Stimulated activated naive CD8-positive, alpha-beta T cell treated with anti-CD3 and anti-CD28 coated beads, Interleukin-15, Interleukin-2, amounts not matched to agents 100 ng/mL and 50 ng/mL, for 24 hours (primary cell): ENCODE results near the gene METTL24.

ENCODE experiments used
- H3K27ac Mint-ChIP-seq: one replicate; pipeline ENCODE4 v1.8.0; 2021; ENCODE audit warnings: mild to moderate bottlenecking, mixed read lengths
- H3K27me3 Mint-ChIP-seq: one replicate; pipeline ENCODE4 v1.8.0; 2021; ENCODE audit warnings: mixed read lengths
- H3K36me3 Mint-ChIP-seq: one replicate; pipeline ENCODE4 v1.8.0; 2021; ENCODE audit warnings: low read depth, mixed read lengths
- H3K4me1 Mint-ChIP-seq: one replicate; pipeline ENCODE4 v1.8.0; 2021; ENCODE audit warnings: low read depth, mixed read lengths
- H3K4me3 Mint-ChIP-seq: one replicate; pipeline ENCODE4 v1.8.0; 2021; ENCODE audit warnings: mild to moderate bottlenecking, mixed read lengths
- H3K9me3 Mint-ChIP-seq: one replicate; pipeline ENCODE4 v1.8.0; 2021; ENCODE audit warnings: mixed read lengths

Gene METTL24

DNA sequence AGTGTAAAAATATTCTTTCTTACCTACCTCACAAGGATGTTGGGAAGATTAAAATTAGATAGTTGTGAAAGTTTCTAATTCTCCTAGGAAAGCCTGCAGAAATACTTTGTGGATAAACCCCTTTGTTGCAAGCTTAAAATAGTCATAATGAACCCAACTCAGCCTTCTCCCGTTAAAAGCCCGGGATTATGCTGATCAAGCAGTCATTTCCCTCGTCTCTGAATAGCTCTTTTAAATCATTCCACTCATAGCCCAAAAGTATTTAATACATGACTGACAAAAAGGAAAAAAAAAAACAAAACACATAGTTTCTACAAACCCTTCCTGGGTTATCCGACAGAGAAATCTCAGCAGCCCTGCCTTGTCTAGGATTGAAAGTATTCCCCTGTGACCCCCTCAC, 10.9 kb upstream of the METTL24 start:
- Mint-ChIP-seq H3K36me3 (no peaks in the 10 kb centered on the region), H3K4me3 (no peak overlapping the region), H3K27me3 (no peaks in the 10 kb centered on the region), H3K4me1 (peaks cover 14% of the 10 kb centered on the region), H3K9me3 (no peaks in the 10 kb centered on the region), H3K27ac (no peak overlapping the region)

DNA sequence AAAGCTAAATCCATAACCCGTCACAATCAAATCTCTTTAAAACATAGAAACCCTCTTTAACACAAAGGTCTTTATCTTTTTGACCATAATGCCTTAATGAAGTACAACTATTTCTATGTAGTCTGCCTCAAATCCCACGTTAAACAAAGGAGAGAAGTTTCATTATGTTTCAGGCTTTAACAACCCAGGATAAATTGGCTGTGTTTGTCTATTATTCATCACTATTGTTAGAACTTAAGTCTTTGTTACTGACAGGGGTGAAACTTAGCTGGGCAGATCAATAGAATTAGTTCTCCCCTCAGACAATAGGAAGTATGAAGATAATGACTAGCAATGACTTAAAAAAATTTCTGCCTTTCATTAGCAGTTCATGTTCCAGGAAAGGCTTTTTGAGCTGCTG, 10.1 kb upstream of the METTL24 start:
- no peak overlapping the region for H3K27ac Mint-ChIP-seq
- no peak overlapping the region for H3K4me3 Mint-ChIP-seq
- peaks cover 14% of the 10 kb centered on the region for H3K4me1 Mint-ChIP-seq
- no peaks in the 10 kb centered on the region for H3K27me3 Mint-ChIP-seq
- no peaks in the 10 kb centered on the region for H3K9me3 Mint-ChIP-seq
- H3K36me3 Mint-ChIP-seq = no peaks in the 10 kb centered on the region

DNA sequence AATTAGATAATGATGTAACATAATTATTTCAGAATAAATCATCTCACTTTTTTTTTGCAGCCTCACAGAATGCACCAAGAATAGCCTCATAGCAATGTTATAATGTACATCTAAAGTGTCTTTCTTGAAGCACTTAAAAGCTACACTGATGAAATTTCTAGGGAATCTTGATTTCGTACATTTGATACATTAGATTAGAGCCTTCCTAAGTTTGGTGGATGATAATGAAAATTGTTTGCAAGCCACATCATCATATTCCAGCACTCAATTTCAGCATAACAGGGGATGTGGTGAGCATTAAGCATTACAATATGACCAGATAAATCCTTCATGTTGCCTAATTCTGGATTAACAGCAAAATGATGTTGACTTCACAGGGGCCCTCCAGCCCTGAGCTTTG, 9.7 kb upstream of the METTL24 start:
- Mint-ChIP-seq H3K27me3 (no peaks in the 10 kb centered on the region), H3K4me3 (no peak overlapping the region), H3K27ac (no peak overlapping the region), H3K36me3 (no peaks in the 10 kb centered on the region), H3K4me1 (peaks cover 14% of the 10 kb centered on the region), H3K9me3 (no peaks in the 10 kb centered on the region)

GRCh38 chr6:110366975-110367374, 8.8 kb upstream of the METTL24 start:
- H3K27me3 Mint-ChIP-seq = no peaks in the 10 kb centered on the region
- H3K36me3 Mint-ChIP-seq = no peaks in the 10 kb centered on the region
- no peaks in the 10 kb centered on the region for H3K9me3 Mint-ChIP-seq
- H3K4me3 Mint-ChIP-seq = no peak overlapping the region
- H3K4me1 Mint-ChIP-seq = peaks cover 14% of the 10 kb centered on the region
- H3K27ac Mint-ChIP-seq = no peak overlapping the region

- H3K9me3 Mint-ChIP-seq = no peaks in the 10 kb centered on the region
- H3K4me1 Mint-ChIP-seq = peaks cover 14% of the 10 kb centered on the region
- no peak overlapping the region for H3K4me3 Mint-ChIP-seq
- no peaks in the 10 kb centered on the region for H3K27me3 Mint-ChIP-seq
- no peak overlapping the region for H3K27ac Mint-ChIP-seq
- no peaks in the 10 kb centered on the region for H3K36me3 Mint-ChIP-seq
Measured at GRCh38 chr6:110366256-110366655, 8.1 kb upstream of the METTL24 start.

DNA sequence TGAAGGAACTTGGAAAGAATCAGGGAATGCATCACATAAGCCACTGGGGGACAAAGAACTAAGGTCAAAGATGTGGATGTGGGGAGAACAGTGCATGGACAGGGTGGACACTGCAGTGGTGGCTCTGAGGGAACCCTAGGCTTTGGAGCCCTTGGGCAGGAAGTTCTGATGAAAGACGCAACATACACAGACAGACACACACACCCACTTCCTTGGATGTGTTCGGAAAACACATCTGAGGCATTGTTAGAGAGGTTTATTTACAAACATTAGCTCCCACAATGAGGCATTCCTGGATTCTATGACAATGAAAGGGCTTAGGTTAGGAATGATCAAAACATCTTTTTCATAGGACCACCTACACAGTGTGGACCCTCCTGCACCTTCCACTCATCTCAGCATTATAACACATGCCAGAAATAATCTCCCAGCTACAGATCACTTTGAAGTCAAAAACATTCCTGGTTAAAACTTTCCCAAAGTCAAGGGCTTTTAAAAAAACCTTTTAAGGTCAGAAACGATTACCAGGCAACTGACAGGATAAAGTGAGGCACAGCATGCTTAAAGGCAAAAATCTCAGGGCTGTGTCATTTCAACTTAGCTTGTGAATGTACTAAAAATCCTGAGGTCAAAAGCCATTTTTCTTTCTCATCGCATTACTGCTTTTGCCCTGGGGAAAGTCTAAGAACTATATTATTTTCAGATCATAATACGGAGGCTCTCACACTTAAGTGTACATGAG, 6.4 kb upstream of the METTL24 start:
- peaks cover 14% of the 10 kb centered on the region for H3K4me1 Mint-ChIP-seq
- no peaks in the 10 kb centered on the region for H3K27me3 Mint-ChIP-seq
- H3K27ac Mint-ChIP-seq = no peak overlapping the region
- no peak overlapping the region for H3K4me3 Mint-ChIP-seq
- no peaks in the 10 kb centered on the region for H3K9me3 Mint-ChIP-seq
- H3K36me3 Mint-ChIP-seq = no peaks in the 10 kb centered on the region

DNA sequence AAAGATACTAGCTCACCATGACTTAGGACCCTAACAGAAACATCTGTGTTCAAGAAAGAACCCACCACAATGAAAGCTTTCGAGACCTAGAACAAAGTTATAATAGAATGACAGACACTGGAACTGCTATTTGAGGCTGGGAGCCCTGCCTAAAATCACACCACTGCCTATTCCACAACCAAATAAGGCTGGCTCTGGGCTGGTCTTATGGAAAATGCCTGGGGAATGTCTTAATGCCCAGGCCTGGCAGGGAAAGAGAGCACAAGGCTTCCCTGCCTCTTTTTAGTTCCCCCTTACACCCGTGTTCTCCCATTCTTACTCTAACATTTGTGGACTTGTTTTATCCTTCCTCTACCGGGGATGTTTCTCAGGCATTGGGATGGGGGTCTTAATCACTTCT, 5.6 kb upstream of the METTL24 start:
- H3K9me3 Mint-ChIP-seq = no peaks in the 10 kb centered on the region
- no peak overlapping the region for H3K4me3 Mint-ChIP-seq
- no peak overlapping the region for H3K27ac Mint-ChIP-seq
- no peaks in the 10 kb centered on the region for H3K36me3 Mint-ChIP-seq
- peaks cover 14% of the 10 kb centered on the region for H3K4me1 Mint-ChIP-seq
- H3K27me3 Mint-ChIP-seq = peaks cover 8% of the 10 kb centered on the region

DNA sequence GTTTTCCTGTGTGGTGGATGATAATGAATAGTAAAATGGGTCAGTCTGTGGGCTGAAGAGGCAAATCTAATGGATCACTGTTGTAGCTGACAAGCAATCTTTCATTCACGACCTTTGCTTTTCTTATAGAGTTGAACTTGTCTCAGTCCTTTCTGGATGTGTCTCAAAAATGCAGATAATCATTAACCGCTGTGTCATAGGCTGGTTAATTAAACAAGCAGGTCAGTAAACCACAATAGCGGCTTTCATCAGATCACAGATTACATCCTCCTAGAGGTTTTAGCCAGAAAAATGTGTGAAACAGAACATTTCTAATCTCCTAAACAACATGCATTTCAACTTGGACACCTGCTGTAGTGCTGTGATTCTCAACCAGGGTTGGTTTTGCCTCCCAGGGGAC, 2.5 kb upstream of the METTL24 start:
- Mint-ChIP-seq H3K4me1 (peaks cover 12% of the 10 kb centered on the region), H3K27ac (no peak overlapping the region), H3K4me3 (no peak overlapping the region), H3K27me3 (peaks cover 26% of the 10 kb centered on the region), H3K9me3 (no peaks in the 10 kb centered on the region), H3K36me3 (no peaks in the 10 kb centered on the region)

DNA sequence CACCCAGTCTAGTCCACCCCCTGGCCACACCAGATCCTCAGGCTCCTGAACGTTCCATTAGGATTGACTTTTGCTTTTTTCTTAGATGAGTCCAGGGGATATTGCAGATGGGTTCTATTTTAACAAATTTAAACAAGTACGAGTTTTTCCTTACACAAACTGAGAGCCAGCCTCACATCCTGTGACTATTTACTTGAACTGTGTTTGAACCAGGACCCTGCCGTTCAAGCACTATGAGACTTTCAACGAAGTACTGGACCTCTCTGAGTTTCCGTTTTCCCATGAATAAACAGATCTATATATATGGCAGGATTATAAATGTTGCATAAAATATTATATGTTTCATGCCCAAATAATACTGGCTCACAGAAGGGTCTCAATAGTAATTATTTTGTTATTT, 1.4 kb upstream of the METTL24 start:
- Mint-ChIP-seq H3K27ac (no peak overlapping the region), H3K4me1 (peaks cover 12% of the 10 kb centered on the region), H3K27me3 (peaks cover 29% of the 10 kb centered on the region), H3K4me3 (no peak overlapping the region), H3K36me3 (no peaks in the 10 kb centered on the region), H3K9me3 (no peaks in the 10 kb centered on the region)

- Mint-ChIP-seq H3K27ac (no peak overlapping the region), H3K9me3 (no peaks in the 10 kb centered on the region), H3K4me1 (peaks cover 12% of the 10 kb centered on the region), H3K4me3 (peak overlapping the region; percentile 55), H3K36me3 (no peaks in the 10 kb centered on the region), H3K27me3 (peaks cover 29% of the 10 kb centered on the region)
Measured at GRCh38 chr6:110358553-110359160, 508 bp upstream of the METTL24 start.

DNA sequence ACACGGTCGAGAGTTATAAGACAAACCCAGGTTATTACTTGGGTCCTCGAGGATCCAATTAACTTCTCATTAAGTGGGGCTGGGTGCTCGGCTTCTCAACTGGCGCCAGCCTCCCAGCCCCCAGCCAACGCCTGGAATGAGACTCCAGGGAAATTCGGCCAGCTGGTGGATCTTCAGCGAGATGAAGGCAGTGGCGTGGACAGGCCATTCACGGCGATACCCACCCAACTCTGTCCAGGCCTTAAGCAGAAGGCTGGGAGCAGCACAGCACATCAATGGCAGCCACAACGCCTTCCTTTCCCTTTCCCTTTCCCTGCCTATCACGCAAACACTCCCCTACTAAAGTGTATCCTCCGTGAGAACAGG, 868 bp downstream of the METTL24 start:
- H3K9me3 Mint-ChIP-seq = no peaks in the 10 kb centered on the region
- H3K27me3 Mint-ChIP-seq = peaks cover 29% of the 10 kb centered on the region
- no peak overlapping the region for H3K27ac Mint-ChIP-seq
- peak overlapping the region; percentile 83 for H3K4me3 Mint-ChIP-seq
- peaks cover 12% of the 10 kb centered on the region for H3K4me1 Mint-ChIP-seq
- no peaks in the 10 kb centered on the region for H3K36me3 Mint-ChIP-seq

GRCh38 chr6:110356778-110357177, 1.4 kb downstream of the METTL24 start:
- peaks cover 12% of the 10 kb centered on the region for H3K4me1 Mint-ChIP-seq
- no peaks in the 10 kb centered on the region for H3K36me3 Mint-ChIP-seq
- peaks cover 29% of the 10 kb centered on the region for H3K27me3 Mint-ChIP-seq
- H3K9me3 Mint-ChIP-seq = no peaks in the 10 kb centered on the region
- peak overlapping the region; percentile 83 for H3K4me3 Mint-ChIP-seq
- no peak overlapping the region for H3K27ac Mint-ChIP-seq

- no peaks in the 10 kb centered on the region for H3K36me3 Mint-ChIP-seq
Measured at GRCh38 chr6:110355727-110356126, 2.4 kb downstream of the METTL24 start.

DNA sequence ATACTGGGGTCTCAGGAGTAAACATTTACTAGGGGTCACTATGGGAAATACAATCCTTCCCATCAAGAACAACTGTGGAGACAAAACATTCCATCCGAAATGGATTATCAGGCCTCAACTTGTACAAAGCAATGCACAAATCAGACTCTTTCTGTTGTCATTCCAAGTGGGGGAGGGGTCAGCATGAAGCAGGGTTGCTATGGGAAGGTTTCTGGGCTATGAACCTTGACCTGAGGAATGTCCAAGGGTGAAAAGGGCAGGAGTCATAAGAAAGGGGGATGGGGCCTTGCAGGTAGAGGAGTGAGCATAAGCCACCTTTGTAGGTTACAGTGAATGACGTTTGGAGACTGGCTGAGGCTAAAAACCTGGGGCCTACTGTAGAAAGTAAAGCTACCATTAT, 3.1 kb downstream of the METTL24 start:
- Mint-ChIP-seq H3K4me3 (no peak overlapping the region), H3K4me1 (peaks cover 12% of the 10 kb centered on the region), H3K27ac (no peak overlapping the region), H3K27me3 (peaks cover 29% of the 10 kb centered on the region), H3K9me3 (no peaks in the 10 kb centered on the region), H3K36me3 (no peaks in the 10 kb centered on the region)

More at GRCh38 chr6:110355727-110356126, 2.4 kb downstream of the METTL24 start:
- no peak overlapping the region for H3K4me3 Mint-ChIP-seq
- peaks cover 12% of the 10 kb centered on the region for H3K4me1 Mint-ChIP-seq
- H3K9me3 Mint-ChIP-seq = no peaks in the 10 kb centered on the region
- H3K27ac Mint-ChIP-seq = no peak overlapping the region
- peaks cover 29% of the 10 kb centered on the region for H3K27me3 Mint-ChIP-seq

DNA sequence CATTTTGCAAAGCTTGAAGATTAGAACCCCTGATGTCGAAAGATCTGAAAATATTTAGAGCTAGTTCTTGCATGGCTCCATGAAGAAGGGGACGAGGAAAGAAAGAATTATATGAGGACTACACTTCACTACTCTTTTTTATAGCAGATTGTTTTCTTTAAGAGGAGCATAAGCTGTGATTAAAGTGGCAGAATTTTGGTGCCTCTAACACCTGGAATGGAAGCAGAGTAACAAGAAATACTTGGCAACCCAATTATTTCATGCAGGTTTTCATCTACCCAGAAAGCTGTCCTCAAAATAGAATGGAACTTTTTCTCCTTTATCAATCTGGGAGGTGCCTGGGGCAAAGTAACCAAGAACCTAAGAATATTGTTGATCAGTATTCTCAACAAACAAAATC, 4.0 kb downstream of the METTL24 start:
- peaks cover 25% of the 10 kb centered on the region for H3K27me3 Mint-ChIP-seq

More for the DNA sequence above, 4.0 kb downstream of the METTL24 start:
- Mint-ChIP-seq H3K4me1 (peaks cover 12% of the 10 kb centered on the region), H3K27ac (no peak overlapping the region), H3K9me3 (no peaks in the 10 kb centered on the region), H3K4me3 (no peak overlapping the region), H3K36me3 (no peaks in the 10 kb centered on the region)
